Smooth muscle cell (in vitro differentiated cells): Measurements from ENCODE around the gene ARID5B. TPM values are rescaled to one million over a fixed set of nuclear protein-coding genes. Genes with fewer than 3 reads are reported as not detected.
A peak's percentile ranks its signal among the peaks of the same experiment; 100 is the strongest.
"Not testable (repeated sequence)": the region's sequence is repeated elsewhere in the genome, so short reads cannot be mapped to it uniquely, and the experiment has no call there.

Experiments used
- DNase-seq: peaks from one replicate; lab custom pipeline; 2025; ENCODE audit not compliant: unreplicated experiment; lab: John Stamatoyannopoulos, UW
- H2AFZ ChIP-seq: fragments of 200-600 bp; sonication (generic); 2 replicates; pipeline ENCODE4 v1.6.0; 2016; ENCODE audit warnings: antibody characterized with exemption, low read depth, mild to moderate bottlenecking
- H3F3A ChIP-seq: fragments of 200-600 bp; sonication (generic); 2 replicates; pipeline ENCODE4 v1.6.0; 2017; ENCODE audit warnings: antibody characterized with exemption, low read depth
- H3K27ac ChIP-seq: fragments of 200-600 bp; sonication (generic); 2 replicates; pipeline ENCODE4 v1.5.1; 2016; ENCODE audit warnings: low read depth, mild to moderate bottlenecking
- H3K27me3 ChIP-seq: fragments of 200-600 bp; sonication (generic); 2 replicates; pipeline ENCODE4 v1.6.1; 2016; ENCODE audit warnings: low read depth, mild to moderate bottlenecking
- H3K36me3 ChIP-seq: fragments of 200-600 bp; sonication (generic); 2 replicates; pipeline ENCODE4 v1.5.1; 2016; ENCODE audit warnings: low read depth
- H3K4me1 ChIP-seq: fragments of 200-600 bp; sonication (generic); 2 replicates; pipeline ENCODE4 v1.5.1; 2016; ENCODE audit warnings: low read depth
- H3K4me2 ChIP-seq: fragments of 200-600 bp; sonication (generic); 2 replicates; pipeline ENCODE4 v1.6.0; 2016; ENCODE audit warnings: mild to moderate bottlenecking
- H3K4me3 ChIP-seq: fragments of 200-600 bp; sonication (generic); 2 replicates; pipeline ENCODE4 v1.5.1; 2016; ENCODE audit warnings: mild to moderate bottlenecking
- H3K79me2 ChIP-seq: fragments of 200-600 bp; sonication (generic); 2 replicates; pipeline ENCODE4 v1.6.0; 2016; ENCODE audit warnings: low read depth, mild to moderate bottlenecking
- H3K9ac ChIP-seq: fragments of 200-600 bp; sonication (generic); 2 replicates; pipeline ENCODE4 v1.6.0; 2016; ENCODE audit warnings: low read depth
- H3K9me3 ChIP-seq: fragments of 200-600 bp; sonication (generic); replicated peaks from 2 replicates; pipeline ENCODE4 v1.5.1; 2016; ENCODE audit warnings: low read depth
- H4K20me1 ChIP-seq: fragments of 200-600 bp; sonication (generic); 2 replicates; pipeline ENCODE4 v1.6.0; 2016; ENCODE audit warnings: low read depth
- WGBS: methylation state at CpG from one replicate; pipeline ENCODE4 v1.1.7; 2016; ENCODE audit warnings: low lambda C conversion rate; 5-methylcytosine and 5-hydroxymethylcytosine counted together
- polyA plus RNA-seq: library from polyadenylated mRNA; unstranded; fragments of >200 nt; fragmentation: Nextera tagmentation; extraction: Ambion mirVana; gene quantifications from 2 replicates; pipeline ENCODE4 v1.2.1, GENCODE V29; 2016
- total RNA-seq: library from RNA; depleted of rRNA; stranded (reverse); fragments of >200 nt; gene quantifications from 2 replicates; pipeline ENCODE4 v1.2.3, GENCODE V29; 2014
- TF ChIP-seq, protein P1 (sequence below): fragments of 200-600 bp; sonication (generic); IDR thresholded peaks from 2 replicates; pipeline ENCODE4 v1.5.1; 2017; ENCODE audit warnings: borderline replicate concordance, mild to moderate bottlenecking, antibody characterized with exemption; ENCODE audit not compliant: insufficient read depth, poor library complexity, severe bottlenecking

ARID5B gene
- total and polyA plus RNA-seq, 2 experiments from 2014 or later, result 49.0 to 67.6 TPM

GRCh38 chr10:62025901-62026879 lies 124.7 kb downstream of the ARID5B start:
- Histone ChIP-seq H3K4me2 (peak overlapping the region; percentile 54), H3K4me1 (peaks cover 13% of the 10 kb centered on the region), H3K27me3 (no peaks in the 10 kb centered on the region), H3F3A (peaks cover 32% of the 10 kb centered on the region), H2AFZ (no peak overlapping the region), H3K9me3 (no peaks in the 10 kb centered on the region), H3K27ac (peak overlapping the region; percentile 85), H3K4me3 (no peak overlapping the region), H3K79me2 (peaks cover 58% of the 10 kb centered on the region), H4K20me1 (no peaks in the 10 kb centered on the region), H3K9ac (peak overlapping the region; percentile 46), H3K36me3 (no peaks in the 10 kb centered on the region)
- 55% methylated on average over 4 of the region's 4 CpGs for WGBS
- no peak for DNase-seq
- TF ChIP-seq, protein P1, sequence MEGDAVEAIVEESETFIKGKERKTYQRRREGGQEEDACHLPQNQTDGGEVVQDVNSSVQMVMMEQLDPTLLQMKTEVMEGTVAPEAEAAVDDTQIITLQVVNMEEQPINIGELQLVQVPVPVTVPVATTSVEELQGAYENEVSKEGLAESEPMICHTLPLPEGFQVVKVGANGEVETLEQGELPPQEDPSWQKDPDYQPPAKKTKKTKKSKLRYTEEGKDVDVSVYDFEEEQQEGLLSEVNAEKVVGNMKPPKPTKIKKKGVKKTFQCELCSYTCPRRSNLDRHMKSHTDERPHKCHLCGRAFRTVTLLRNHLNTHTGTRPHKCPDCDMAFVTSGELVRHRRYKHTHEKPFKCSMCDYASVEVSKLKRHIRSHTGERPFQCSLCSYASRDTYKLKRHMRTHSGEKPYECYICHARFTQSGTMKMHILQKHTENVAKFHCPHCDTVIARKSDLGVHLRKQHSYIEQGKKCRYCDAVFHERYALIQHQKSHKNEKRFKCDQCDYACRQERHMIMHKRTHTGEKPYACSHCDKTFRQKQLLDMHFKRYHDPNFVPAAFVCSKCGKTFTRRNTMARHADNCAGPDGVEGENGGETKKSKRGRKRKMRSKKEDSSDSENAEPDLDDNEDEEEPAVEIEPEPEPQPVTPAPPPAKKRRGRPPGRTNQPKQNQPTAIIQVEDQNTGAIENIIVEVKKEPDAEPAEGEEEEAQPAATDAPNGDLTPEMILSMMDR, result no peak

- Histone ChIP-seq H3K9me3 (no peaks in the 10 kb centered on the region), H3K9ac (no peak overlapping the region), H3K4me3 (no peak overlapping the region), H3K79me2 (peaks cover 58% of the 10 kb centered on the region), H2AFZ (no peak overlapping the region), H3K27me3 (no peaks in the 10 kb centered on the region), H4K20me1 (no peaks in the 10 kb centered on the region), H3K27ac (peak overlapping the region; percentile 85), H3K4me2 (peak overlapping the region; percentile 13), H3K36me3 (no peaks in the 10 kb centered on the region), H3K4me1 (peaks cover 13% of the 10 kb centered on the region), H3F3A (peaks cover 31% of the 10 kb centered on the region)
- TF ChIP-seq, protein P1, result no peak
- 51% methylated on average over 5 of the region's 5 CpGs for WGBS
- DNase-seq, result no peak
These were observed 126.5 kb downstream of the ARID5B start for GRCh38 chr10:62027841-62028501.

DNA sequence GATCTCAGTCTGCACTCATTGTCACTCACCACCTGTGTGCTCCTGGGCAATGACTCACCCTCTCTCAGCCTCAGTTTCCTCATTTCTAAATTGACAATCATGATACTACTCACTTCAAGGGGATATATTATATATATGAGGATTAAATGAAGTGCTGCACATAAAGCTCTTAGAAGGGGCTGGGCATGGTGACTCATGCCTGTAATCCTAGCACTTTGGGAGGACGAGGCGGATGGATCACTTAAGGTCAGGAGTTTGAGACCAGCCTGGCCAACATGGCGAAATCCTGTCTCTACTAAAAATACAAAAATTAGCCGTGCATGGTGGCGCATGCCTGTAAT lies 127.0 kb downstream of the ARID5B start:
- H3K9ac ChIP-seq, H3K9me3 ChIP-seq, H4K20me1 ChIP-seq, DNase-seq, H2AFZ ChIP-seq, H3K4me3 ChIP-seq, H3K27me3 ChIP-seq, H3K36me3 ChIP-seq: not testable (repeated sequence)
- WGBS, result 55% methylated on average over 5 of the region's 5 CpGs
- Histone ChIP-seq H3F3A (peaks cover 28% of the 10 kb centered on the region), H3K27ac (peak overlapping the region; percentile 85), H3K4me1 (peaks cover 13% of the 10 kb centered on the region), H3K4me2 (peak overlapping the region; percentile 13), H3K79me2 (peaks cover 57% of the 10 kb centered on the region)

DNA sequence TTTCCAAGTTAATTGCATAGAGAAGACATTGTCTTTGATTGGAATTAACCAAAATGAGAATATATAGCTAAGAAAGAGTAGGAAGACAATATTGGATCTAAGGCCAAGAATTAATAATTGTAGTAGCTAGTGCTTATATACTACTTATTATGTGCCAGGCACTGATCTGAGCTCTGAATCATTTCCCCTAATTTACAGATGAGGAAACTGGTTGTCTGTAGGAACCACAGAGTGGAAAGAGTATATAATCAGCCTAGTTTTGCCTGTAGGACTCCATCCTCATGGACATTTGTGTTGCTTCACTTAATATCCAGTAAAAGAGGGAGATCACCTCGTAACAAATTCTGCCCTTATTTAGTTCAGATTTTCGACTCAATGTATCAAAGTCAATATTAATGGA lies 127.9 kb downstream of the ARID5B start:
- Histone ChIP-seq H3K9ac (no peak overlapping the region), H3K79me2 (peaks cover 59% of the 10 kb centered on the region), H3K4me3 (no peak overlapping the region), H3K36me3 (no peaks in the 10 kb centered on the region), H3K27ac (peak overlapping the region; percentile 85), H3K9me3 (no peaks in the 10 kb centered on the region), H3K4me1 (peaks cover 13% of the 10 kb centered on the region), H4K20me1 (no peaks in the 10 kb centered on the region), H3F3A (peaks cover 30% of the 10 kb centered on the region), H3K27me3 (no peaks in the 10 kb centered on the region), H2AFZ (no peak overlapping the region), H3K4me2 (no peak overlapping the region)
- TF ChIP-seq, protein P1, result no peak
- no peak for DNase-seq
- 83% methylated on average over 2 of the region's 2 CpGs for WGBS
